Loucy (cell line): Measurements from ENCODE around the gene PPP4R3C.
"Not testable (repeated sequence)": the region's sequence is repeated elsewhere in the genome, so short reads cannot be mapped to it uniquely, and the experiment has no call there.

Experiments used
- EZH2phosphoT487 ChIP-seq: fragments of 200-600 bp; IDR thresholded peaks from 2 replicates; pipeline ENCODE4 v1.6.1; 2018; ENCODE audit warnings: antibody characterized with exemption, mild to moderate bottlenecking, moderate library complexity, borderline replicate concordance
- TF ChIP-seq, protein P1 (sequence below): fragments of 200-600 bp; sonication (generic); conservative IDR thresholded peaks from 2 replicates; pipeline ENCODE4 v1.5.1; 2014; ENCODE audit warnings: mild to moderate bottlenecking, antibody characterized with exemption, low read length

GRCh38 chrX:27459129-27459528 lies 4.0 kb downstream of the PPP4R3C start:
- TF ChIP-seq, protein P1, sequence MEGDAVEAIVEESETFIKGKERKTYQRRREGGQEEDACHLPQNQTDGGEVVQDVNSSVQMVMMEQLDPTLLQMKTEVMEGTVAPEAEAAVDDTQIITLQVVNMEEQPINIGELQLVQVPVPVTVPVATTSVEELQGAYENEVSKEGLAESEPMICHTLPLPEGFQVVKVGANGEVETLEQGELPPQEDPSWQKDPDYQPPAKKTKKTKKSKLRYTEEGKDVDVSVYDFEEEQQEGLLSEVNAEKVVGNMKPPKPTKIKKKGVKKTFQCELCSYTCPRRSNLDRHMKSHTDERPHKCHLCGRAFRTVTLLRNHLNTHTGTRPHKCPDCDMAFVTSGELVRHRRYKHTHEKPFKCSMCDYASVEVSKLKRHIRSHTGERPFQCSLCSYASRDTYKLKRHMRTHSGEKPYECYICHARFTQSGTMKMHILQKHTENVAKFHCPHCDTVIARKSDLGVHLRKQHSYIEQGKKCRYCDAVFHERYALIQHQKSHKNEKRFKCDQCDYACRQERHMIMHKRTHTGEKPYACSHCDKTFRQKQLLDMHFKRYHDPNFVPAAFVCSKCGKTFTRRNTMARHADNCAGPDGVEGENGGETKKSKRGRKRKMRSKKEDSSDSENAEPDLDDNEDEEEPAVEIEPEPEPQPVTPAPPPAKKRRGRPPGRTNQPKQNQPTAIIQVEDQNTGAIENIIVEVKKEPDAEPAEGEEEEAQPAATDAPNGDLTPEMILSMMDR: not testable (repeated sequence)
- not testable (repeated sequence) for TF ChIP-seq EZH2phosphoT487
